ENCODE results near the gene ADRM1.
A peak's percentile ranks its signal among the peaks of the same experiment; 100 is the strongest.

Gene ADRM1, protein sequence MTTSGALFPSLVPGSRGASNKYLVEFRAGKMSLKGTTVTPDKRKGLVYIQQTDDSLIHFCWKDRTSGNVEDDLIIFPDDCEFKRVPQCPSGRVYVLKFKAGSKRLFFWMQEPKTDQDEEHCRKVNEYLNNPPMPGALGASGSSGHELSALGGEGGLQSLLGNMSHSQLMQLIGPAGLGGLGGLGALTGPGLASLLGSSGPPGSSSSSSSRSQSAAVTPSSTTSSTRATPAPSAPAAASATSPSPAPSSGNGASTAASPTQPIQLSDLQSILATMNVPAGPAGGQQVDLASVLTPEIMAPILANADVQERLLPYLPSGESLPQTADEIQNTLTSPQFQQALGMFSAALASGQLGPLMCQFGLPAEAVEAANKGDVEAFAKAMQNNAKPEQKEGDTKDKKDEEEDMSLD

DNA sequence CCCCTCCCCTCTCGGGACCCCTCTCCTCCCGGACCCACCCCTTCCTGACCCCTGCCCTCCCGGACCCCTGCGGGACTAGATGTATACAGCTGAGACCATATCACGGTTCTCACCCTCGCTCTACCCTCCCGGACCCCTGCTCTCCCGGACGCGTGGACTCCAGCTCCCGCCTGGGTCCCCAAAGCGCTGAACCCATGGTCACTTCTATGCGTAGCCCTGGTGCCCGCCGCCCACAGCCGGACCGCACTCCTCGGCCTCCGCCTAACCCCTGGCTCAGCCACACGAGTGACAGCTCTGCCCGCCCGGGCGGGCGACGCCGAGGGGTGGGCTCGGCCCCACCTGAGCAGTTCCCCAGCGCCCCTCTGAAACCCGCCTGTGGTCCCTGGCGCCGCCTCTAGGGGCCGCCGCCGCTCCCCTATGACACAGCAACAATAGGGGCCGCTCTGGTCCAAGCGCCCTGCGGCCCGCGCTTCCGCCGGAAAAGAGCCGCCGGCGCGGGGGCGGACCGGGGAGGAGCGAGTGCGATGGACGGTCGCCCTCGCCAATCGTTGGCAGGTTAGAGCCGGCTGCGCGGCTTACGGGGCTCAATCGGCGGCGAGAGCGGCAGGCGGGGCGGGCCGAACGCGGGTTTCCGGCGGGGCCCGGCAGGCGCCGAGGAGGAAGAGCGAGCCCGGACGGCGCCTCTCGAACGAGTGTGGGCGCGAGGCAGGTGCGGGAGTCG lies at the start of gene ADRM1:
TSS of gene ADRM1 (plus strand) at position 657 of the 721 bp plus-strand sequence. CDS start 572 bp downstream, outside the sequence.
- DNase-seq (ENCODE audit: low spot score): peak; percentile 98

DNA sequence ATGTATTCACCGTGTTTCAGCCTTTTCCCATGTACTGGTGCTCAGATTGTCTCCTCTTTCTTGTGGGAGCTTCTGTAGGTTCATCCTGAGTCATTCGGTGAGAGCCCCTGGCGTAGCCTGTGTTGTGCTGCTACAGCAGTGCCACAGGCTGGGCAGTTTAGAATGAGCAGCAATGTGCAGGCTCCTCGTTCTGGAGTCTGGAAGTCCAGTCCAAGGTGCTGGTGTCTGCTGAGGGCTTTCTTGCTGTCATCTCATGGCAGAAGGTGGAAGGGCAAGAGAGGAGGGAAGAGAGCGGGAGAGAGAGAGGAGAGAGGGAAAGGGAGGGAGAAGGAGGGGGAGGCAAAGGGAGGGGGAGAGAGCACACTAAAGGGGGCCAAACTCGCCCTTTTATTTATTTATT lies 49.4 kb upstream of the ADRM1 start:
- DNase-seq (ENCODE audit: low spot score): no peak

DNA sequence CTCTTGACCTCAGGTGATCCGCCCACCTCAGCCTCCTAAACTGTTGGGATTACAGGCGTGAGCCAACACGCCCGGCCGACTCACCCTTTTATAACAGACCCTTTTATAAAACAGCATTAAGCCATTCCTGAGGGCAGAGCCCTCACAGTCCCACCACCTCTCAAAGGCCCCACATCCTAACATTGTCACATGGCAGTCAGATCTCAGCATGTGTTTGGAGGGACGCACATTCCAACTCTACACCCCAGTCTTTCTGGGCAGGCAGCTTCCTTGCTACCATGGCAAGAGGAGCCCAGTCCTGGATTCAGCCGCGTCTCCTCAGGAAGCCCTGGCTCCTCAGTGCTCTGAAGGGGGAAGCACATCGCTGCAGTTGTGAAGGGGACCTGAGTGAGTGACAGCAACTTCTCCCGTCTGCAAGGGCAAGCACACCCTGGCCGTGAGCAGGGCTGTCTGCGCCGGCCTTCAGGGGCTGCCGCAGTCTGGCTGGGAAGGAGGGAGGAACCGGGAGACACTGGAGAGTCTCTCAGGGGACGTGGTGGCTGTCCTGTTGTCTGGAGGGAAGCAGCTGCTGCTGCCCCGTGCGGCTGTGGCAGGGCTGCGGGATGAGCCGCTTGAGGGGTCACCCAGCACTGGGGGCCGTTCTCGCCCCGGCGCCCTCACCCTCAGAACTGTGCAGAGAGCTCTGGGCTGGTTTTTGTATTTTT lies 48.6 kb upstream of the ADRM1 start:
- no peak for DNase-seq (ENCODE audit: low spot score)

DNA sequence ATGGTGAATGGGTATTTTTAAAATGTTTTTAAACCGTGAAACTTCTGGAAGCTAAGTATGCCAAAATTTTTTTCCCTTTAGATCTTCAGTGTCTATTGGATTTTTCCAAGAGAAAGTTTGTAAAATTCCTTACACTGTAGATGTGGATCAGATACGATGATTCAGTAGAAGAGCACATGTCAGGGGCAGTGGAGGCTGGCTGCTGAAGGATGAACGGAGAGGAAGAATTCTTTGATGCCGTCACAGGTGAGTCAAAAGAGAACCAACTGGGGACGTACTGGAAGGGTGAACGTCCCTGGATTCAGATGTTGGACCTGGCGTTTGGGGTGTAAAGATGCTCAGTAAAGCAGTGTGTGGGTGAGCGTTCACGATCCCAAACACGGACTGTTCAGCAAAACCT lies 46.8 kb upstream of the ADRM1 start:
- DNase-seq (ENCODE audit: low spot score): no peak

DNA sequence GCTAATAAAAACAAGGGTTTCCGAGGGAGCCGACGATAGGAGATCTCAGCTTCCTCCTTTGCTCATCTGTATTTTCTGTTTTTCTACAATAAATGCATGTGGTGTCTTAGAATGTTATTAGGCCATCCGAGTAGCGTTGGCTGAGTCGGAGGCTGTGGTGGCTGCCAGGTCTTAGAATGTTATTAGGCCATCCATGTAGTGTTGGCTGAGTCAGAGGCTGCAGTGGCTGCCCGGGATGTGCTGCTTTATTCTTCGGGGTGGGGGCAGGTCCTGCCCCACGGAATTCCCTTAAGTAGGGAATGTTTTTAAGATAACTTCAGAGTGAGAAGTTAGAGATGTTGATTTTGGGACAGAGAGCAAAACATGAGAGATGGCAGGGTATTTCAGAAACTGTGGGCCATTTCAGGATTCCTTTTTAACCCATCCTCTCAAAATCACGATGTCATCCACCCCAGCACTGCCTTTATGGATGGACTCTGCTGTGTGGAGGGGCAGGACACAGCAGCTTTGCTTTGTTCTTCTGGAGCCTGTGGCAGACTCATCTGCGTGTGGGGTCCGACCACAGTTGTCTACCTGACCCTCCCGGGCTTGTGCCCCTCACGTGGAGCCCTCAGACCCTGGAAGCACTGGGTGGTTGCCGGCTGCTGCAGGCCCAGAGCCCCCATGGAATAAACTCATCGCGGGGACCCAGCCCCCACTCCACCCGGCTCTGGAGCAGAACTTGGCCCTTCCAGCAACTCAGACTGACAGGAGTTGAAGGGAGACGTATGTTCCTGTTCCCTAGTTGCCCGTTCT lies 44.1 kb upstream of the ADRM1 start:
- DNase-seq (ENCODE audit: low spot score): no peak

DNA sequence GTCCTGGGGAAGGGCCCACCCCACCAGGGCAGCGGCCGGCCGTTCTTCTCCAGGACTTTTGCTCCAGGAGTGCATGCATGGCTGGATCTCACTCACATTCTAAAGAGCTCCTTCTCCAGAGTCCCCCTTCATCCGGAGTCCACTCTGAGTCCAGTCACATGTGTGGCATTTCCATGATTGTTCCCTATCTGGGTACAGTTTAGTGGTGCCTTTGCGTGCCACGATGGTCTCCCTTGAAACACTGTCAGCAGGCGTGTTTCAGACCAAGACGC lies 43.6 kb upstream of the ADRM1 start:
- DNase-seq (ENCODE audit: low spot score): no peak

DNA sequence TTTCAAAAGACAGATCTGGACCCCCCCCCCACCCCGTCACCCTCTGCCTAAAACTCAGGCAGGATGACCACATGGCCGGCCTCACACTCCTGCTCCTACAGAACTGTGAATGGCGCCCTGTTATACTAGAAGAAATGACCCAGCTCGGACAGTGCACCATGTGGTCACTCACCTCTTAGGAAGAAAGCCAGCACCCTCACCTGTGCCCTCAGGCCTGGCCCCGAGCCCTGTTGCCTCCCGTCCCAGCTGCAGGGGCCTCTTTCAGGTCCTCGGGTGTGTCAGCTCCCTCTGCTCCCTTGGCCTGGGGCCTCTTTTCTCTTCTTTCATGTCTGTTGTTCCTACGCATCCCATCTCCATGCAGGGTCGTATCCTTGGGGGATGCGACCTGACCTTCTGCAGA lies 40.7 kb upstream of the ADRM1 start:
- no peak for DNase-seq (ENCODE audit: low spot score)

DNA sequence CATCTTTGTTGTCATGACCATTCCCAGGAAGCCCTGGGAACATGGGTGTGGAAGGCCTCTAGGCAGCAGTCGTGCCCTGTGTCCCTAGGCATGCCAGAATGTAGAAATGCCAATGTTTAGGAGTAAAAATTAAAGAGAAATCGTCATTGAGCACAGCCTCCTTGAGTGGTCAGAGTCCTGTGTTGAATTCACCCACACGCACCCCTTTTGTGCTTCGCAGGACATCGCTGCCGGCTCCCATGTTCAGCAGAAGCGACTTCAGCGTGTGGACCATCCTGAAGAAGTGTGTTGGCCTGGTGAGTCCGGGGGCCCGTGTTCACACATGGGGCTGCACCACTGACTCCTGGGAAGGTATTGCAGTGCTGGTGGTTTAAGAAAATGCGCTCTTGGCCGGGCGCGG lies 39.4 kb upstream of the ADRM1 start:
- no peak for DNase-seq (ENCODE audit: low spot score)

DNA sequence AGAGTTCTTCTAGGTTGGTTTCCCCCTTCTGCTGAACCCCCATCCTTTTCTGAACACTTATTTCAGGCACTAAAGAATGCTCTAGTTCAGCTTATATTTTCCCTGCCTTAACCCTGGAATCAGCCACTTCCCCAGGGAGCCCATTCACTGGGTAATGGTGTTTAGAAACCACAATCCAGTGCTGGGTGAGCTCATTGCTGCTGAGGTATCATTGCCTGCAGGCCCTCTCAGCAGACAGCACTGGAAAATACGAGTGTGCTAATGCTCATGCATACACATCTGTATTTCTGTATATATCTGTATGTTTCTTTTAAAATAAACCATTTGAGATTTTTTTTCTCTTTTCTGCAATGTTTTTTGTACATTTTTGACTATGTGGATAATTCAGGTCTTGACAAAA lies 37.4 kb upstream of the ADRM1 start:
- DNase-seq (ENCODE audit: low spot score): no peak

DNA sequence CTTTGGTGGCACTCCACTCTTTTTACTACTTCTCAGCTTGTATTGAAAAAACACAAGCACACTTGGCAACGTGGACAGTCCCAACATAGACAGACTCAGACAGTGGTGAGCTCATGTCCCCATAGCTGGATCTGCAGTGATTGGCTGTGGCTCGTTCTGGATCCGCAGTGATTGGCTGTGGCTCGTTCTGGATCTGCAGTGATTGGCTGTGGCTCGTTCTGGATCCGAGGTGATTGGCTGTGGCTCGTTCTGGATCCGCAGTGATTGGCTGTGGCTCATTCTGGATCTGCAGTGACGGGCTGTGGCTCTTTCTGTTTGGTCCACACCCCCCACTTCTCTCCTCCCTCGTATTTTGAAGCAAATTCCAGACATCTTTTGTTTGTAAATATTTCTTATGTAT lies 36.5 kb upstream of the ADRM1 start:
- no peak for DNase-seq (ENCODE audit: low spot score)

DNA sequence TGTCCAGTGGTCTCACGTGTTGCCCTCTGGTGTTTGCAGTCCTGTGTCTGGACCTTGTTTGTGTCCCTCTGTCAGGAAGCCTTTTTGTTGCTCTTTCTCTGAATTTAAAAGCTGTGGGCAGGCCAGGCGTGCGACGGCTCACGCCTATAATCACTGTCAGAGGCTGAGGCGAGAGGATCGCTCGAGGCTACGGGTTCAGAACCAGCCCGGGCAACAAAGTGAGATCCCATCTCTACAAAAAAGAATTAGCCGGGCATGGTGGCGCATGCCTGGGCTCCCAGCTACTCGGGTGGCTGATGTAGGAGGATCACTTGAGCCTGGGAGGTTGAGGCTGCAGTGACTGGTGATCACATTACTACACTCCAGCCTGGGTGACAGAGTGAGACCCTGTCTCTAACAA lies 35.9 kb upstream of the ADRM1 start:
- DNase-seq (ENCODE audit: low spot score): no peak

DNA sequence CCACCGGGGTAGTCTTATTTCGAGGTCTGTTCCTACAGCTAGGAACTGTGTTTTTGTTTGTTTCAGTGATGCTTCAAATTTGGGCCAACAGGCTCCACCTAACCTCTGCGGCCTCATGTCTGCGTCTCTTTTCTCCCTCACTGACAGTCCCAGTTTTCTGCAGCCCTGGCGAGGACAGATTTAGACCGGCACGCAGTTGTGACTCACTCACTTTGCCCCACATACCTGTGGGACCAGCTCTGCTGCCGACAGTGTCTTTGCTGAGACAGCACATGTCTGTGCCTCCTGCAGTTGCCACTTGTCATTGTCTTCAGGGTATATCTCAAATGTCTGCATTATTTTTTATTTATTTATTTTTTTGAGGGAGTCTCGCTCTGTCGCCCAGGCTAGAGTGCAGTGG lies 35.3 kb upstream of the ADRM1 start:
- no peak for DNase-seq (ENCODE audit: low spot score)

DNA sequence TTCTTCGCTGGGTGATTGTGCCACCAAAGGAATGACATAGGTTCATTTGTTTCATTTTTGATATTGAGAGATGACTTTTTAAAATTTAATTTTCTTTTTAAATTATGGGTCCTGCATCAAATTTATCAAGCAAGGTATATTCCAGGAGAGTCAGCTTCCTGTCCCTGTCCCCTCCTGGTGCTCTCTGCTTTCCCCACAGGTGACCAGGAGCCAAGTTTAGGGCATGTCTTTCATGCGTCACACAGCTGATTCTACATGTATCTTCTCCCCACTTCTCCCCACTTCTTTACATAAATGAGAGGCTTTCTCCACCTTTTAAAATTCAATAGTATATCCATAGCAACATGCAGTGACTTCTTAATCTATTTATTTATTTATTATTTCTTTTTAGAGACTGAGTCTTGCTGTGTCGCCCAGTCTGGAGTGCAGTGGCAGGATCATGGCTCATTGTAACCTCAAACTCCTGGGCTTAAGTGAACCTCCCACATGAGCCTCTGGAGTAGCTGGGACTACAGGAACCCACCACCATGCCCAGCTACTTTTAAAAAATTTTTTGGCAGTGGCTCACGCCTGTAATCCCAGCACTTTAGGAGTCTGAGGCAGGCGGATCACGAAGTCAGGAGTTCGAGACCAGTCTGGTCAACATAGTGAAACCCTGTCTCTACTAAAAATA lies 34.4 kb upstream of the ADRM1 start:
- DNase-seq (ENCODE audit: low spot score): no peak

DNA sequence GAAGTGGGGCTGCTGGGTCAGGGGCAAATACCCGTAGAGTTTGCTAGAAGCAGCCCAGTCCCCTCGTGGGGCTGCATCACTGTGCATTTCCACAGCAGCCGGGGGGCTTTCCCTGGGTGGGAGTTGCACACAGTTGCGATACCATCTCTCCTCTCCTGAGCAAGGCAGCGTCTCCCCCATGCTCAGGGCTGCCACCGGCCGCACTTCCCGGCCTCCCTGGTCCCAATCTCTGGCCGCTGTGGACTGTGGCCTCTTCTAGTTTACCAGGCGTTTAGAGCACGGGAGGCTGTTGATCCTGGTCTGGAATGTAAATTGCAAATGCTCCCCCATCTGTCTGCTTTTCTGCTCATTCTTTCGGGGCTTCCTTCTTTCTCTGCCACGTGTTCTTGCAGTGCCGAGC lies 33.4 kb upstream of the ADRM1 start:
- DNase-seq (ENCODE audit: low spot score): no peak

DNA sequence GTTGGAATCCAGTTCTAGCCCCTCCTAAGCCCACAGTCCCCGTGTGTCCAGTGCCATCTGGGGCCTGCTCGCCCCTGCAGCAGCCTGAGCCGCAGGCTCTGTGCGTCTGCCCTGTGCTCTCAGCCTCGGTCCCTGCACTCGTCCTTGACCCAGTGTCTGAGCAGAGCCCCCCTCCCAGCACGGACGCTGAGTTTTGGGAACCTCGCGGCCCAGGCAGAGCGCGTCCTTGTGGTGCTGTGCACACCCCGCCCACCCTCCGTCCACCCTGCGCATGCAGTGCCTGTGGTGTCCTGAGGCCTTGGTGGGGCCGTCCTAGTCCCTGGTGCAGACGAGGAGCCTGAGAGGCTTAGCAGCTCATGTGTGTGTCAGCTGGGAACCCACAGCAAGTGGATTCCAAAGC lies 32.9 kb upstream of the ADRM1 start:
- DNase-seq (ENCODE audit: low spot score): no peak

DNA sequence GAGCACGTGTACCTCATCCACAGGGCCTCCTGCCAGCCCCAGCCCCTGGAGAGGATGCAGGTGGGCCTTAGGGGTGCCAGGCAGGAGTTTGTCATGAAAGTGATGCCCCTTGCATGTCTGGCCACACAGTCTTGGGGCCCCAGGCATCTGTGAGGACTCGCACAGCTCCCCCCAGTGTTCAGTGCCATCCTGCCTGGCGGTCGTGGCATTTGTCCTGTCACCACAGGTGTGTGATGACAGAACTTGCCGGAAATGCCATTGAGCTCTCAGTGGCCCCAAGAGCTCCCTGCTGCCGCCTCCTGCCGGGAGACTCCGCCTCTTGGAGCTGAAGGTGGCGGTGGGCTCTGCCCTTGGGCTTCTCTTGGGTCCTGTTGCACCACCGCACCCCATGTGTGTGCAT lies 30.6 kb upstream of the ADRM1 start:
- DNase-seq (ENCODE audit: low spot score): no peak

DNA sequence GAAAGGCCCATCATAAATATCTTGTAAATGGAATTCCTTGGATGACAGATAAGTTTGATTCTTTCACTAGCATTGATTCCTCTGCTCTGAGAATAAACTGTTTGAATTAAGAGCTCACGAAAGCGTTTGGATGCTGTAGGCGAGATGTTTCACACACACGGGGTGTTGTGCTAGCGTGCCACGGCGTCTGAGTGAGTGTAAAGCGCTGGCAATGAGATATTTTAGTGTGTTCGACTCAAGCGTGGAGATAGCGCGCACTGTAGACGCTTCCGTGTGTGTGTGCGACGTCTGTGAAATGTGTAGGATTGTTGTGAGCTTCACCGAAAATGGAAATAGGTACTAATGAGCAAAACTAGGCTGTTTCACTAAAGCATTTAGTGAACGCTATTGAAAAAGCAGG lies 29.4 kb upstream of the ADRM1 start:
- no peak for DNase-seq (ENCODE audit: low spot score)

DNA sequence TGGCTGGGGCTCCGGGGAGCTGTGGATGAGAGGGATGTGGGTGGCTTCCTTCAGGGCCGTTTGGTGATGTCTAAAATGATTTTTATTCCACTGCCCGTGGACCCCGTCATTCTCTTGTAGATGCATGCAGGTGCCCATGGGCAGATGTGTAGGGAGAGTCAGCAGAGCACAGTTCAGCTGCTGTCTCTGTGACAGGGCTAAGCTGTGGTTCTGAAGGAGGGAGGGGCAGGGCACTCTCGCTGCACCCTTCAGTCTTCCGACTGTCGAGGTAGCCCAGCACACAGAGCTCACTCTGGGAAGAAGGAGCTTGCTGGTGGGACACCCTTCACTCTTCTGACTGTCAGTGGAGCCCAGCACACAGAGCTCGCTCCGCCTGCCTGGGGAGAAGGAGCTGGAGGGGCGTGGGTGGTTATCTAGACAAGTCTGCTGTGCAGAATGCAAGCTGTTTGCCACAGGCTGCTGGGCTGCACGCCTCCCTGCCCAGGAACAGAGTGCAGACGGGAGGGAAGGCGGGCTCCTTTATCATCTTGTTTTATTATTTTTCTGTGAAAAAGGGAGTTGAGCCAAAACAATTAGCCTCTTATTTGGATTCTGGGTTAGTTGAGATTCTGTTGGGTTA lies 28.4 kb upstream of the ADRM1 start:
- no peak for DNase-seq (ENCODE audit: low spot score)

DNA sequence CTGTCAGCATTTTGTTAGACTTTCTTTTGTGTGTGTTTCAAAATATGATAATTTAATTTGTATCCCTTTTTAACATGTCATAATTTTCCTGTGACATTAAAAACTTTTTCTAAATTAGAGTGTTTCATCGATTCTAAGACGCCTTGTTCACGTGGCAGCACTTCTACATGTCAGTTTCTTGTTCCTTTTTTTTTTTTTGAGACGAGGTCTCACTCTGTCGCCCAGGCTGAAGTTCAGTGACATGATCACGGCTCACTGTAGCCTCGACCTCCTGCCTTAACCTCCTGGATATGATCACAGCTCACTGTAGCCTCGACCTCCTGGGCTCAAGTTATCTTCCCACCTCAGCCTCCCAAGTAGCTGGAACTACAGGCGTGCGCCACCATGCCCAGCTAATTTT lies 27.6 kb upstream of the ADRM1 start:
- DNase-seq (ENCODE audit: low spot score): no peak

DNA sequence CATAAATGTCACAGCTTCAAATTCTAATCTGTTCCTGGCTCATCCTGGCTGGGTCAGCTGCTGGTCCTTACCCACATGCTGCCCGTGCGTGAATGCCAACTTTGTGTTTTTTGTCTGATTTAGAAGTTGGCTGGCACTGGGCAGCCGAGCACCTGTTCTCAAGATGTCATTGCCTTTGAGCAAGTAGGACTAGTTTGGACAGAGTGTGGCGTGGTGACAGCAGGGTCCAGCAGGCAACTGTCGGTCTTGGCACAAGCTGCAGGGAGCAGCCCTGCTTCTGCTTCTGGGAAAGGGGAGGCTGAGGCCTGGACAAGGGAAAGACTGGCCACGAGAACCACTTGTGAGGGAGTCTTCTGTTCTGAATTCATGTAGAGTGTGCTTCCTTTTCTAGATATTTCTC lies 26.4 kb upstream of the ADRM1 start:
- DNase-seq (ENCODE audit: low spot score): no peak

DNA sequence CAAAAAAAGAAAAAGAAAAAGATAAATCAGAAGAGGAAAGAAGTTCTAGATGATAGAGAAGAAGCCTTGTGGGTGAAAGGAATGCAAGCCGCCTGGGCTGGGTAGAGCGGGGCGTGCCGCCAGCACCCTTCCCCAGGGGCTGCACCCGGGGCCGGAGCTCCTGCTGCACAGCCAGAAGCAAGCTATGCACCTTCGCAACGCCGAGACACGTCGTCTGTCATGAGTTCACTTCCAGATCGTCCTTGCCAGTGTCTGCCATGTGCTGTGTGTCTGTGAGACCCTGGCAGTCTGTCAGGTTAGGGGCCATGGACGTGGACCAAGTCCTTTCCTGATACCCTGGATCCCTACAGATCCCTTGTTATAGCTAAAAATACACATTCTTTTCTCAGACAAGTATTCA lies 25.5 kb upstream of the ADRM1 start:
- no peak for DNase-seq (ENCODE audit: low spot score)

DNA sequence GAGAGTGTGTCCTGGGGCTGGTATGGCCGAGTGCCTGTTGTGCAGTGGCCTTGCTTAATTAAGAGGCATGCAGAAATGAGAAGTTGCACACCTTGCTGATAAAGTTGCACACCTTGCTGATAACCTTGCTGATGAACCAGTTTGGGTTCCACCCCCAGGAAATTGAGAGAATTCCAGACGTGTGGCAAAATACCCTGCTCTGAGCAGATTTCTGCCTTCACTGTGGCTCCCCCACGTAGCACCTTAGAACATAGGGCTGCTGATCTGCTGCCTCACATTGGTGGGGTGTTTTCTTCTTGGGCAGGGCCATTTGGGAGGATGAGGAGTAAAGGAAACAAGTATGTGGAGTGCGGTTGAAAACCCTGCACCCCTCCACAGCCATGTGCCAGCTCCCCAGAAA lies 22.5 kb upstream of the ADRM1 start:
- DNase-seq (ENCODE audit: low spot score): no peak
